Upper lobe of left lung (tissue), 4 donors: ENCODE measurements around the gene CCT7.

ENCODE experiments used
- EP300 ChIP-seq, 4 donors: sonication (generic); formaldehyde crosslinking; IDR thresholded peaks; one replicate each; pipeline ENCODE4 v1.5.1; 2017; ENCODE audit warnings: antibody characterized with exemption in 4 of 4, control low read depth in 2 of 4
- POLR2A ChIP-seq, 4 donors: fragments of 450-650 bp; IDR thresholded peaks; one replicate each; pipeline ENCODE4 v1.5.1; 2016 to 2017; ENCODE audit warnings: antibody characterized with exemption in 4 of 4, mild to moderate bottlenecking in 2 of 4
- TF ChIP-seq, protein P1 (sequence below), 6 experiments: fragments of 450-650 bp in 4 of 6; fragments of 200-600 bp in 2 of 6; sonication (generic) in 2 of 6; IDR thresholded peaks; one replicate each; pipeline ENCODE4 v1.5.1; 2016 to 2019; ENCODE audit warnings: antibody characterized with exemption in 6 of 6

DNA sequence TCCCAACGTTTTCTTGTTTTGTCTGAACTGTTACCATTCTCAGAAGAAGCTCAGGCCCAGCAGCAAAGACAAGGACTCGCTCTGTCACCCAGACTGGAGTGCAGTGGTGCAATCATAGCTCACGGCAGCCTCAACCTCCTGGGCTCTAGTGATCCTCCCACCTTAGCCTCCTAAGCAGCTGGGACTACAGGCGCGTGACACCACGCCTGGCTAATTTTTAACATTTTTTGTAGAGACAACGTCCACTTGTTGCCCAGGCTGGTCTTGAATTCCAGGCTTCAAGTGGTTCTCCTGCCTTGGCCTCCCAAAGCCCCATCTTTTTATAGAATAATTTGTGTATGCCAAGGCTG lies 22.0 kb upstream of the CCT7 start:
- TF ChIP-seq, protein P1, sequence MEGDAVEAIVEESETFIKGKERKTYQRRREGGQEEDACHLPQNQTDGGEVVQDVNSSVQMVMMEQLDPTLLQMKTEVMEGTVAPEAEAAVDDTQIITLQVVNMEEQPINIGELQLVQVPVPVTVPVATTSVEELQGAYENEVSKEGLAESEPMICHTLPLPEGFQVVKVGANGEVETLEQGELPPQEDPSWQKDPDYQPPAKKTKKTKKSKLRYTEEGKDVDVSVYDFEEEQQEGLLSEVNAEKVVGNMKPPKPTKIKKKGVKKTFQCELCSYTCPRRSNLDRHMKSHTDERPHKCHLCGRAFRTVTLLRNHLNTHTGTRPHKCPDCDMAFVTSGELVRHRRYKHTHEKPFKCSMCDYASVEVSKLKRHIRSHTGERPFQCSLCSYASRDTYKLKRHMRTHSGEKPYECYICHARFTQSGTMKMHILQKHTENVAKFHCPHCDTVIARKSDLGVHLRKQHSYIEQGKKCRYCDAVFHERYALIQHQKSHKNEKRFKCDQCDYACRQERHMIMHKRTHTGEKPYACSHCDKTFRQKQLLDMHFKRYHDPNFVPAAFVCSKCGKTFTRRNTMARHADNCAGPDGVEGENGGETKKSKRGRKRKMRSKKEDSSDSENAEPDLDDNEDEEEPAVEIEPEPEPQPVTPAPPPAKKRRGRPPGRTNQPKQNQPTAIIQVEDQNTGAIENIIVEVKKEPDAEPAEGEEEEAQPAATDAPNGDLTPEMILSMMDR (IDR thresholded peaks at IDR 0.05) = no peak
- TF ChIP-seq POLR2A (IDR thresholded peaks at IDR 0.05) = no peak
- no peak for TF ChIP-seq EP300 (IDR thresholded peaks at IDR 0.05)
